Neural cell (in vitro differentiated cells): ENCODE measurements around the gene FSTL3. TPM values are rescaled to one million over a fixed set of nuclear protein-coding genes. Genes with fewer than 3 reads are reported as not detected.
"Not testable (repeated sequence)": the region's sequence is repeated elsewhere in the genome, so short reads cannot be mapped to it uniquely, and the experiment has no call there.

ENCODE experiments used
- H2AFZ ChIP-seq: fragments of 200-600, 300-800 bp; sonication (generic), shearing (Covaris generic); 2 replicates; pipeline ENCODE4 v1.6.0; 2014; ENCODE audit warnings: low read depth, mild to moderate bottlenecking, antibody characterized with exemption, low read length, moderate library complexity
- H3F3A ChIP-seq: fragments of 200-600 bp; shearing (Covaris generic); 2 replicates; pipeline ENCODE4 v1.6.1; 2016; ENCODE audit warnings: mild to moderate bottlenecking, moderate library complexity, mixed read lengths, antibody characterized with exemption, low read length; ENCODE audit not compliant: insufficient read depth, poor library complexity, severe bottlenecking
- H3K27ac ChIP-seq: fragments of 200-600, 300-800 bp; sonication (generic), shearing (Covaris generic); 2 replicates; pipeline ENCODE4 v1.5.1; 2014; ENCODE audit warnings: mild to moderate bottlenecking, low read length, moderate library complexity
- H3K27me3 ChIP-seq: fragments of 300-800, 200-600 bp; sonication (generic), shearing (Covaris generic); 2 replicates; pipeline ENCODE4 v1.6.0; 2014; ENCODE audit warnings: mild to moderate bottlenecking, low read depth, low read length, moderate library complexity; ENCODE audit not compliant: insufficient read depth
- H3K36me3 ChIP-seq: fragments of 300-800, 200-600 bp; sonication (generic), shearing (Covaris generic); 2 replicates; pipeline ENCODE4 v1.5.1; 2014; ENCODE audit warnings: mild to moderate bottlenecking, antibody characterized with exemption, low read length, moderate library complexity; ENCODE audit not compliant: insufficient read depth
- H3K4me2 ChIP-seq: fragments of 300-800, 200-600 bp; sonication (generic), shearing (Covaris generic); 2 replicates; pipeline ENCODE4 v1.6.0; 2014; ENCODE audit warnings: mild to moderate bottlenecking, low read length
- H3K4me3 ChIP-seq: fragments of 300-800, 200-600 bp; sonication (generic), shearing (Covaris generic); 2 replicates; pipeline ENCODE4 v1.5.1; 2014; ENCODE audit warnings: mild to moderate bottlenecking, low read length, moderate library complexity
- H3K79me2 ChIP-seq: fragments of 200-600 bp; shearing (Covaris generic); replicated peaks from 2 replicates; pipeline ENCODE4 v1.6.0; 2014; ENCODE audit warnings: mild to moderate bottlenecking, low read length, moderate library complexity; ENCODE audit not compliant: insufficient read depth
- H3K9ac ChIP-seq: fragments of 300-800, 200-600 bp; sonication (generic), shearing (Covaris generic); 2 replicates; pipeline ENCODE4 v1.6.1; 2016; ENCODE audit warnings: mild to moderate bottlenecking, low read length, mixed read lengths
- H3K9me2 ChIP-seq: fragments of 200-600 bp; shearing (Covaris generic); 2 replicates; pipeline ENCODE4 v1.6.1; 2016; ENCODE audit warnings: mild to moderate bottlenecking, low read length, mixed read lengths; ENCODE audit not compliant: insufficient read depth
- H3K9me3 ChIP-seq: fragments of 200-600, 300-800 bp; sonication (generic), shearing (Covaris generic); 2 replicates; pipeline ENCODE4 v1.6.1; 2016; ENCODE audit warnings: mild to moderate bottlenecking, mixed run types, low read length, moderate library complexity, mixed read lengths
- H4K20me1 ChIP-seq: fragments of 200-600 bp; shearing (Covaris generic); 2 replicates; pipeline ENCODE4 v1.6.1; 2016; ENCODE audit warnings: mild to moderate bottlenecking, mixed run types; ENCODE audit not compliant: insufficient read depth
- EP300 ChIP-seq: fragments of 450-650 bp; conservative IDR thresholded peaks from 2 replicates; pipeline ENCODE4 v1.6.1; 2014; ENCODE audit warnings: antibody characterized with exemption, mild to moderate bottlenecking, moderate library complexity; ENCODE audit not compliant: poor library complexity, severe bottlenecking
- MXI1 ChIP-seq: fragments of 450-650 bp; conservative IDR thresholded peaks from 2 replicates; pipeline ENCODE4 v1.6.1; 2014; ENCODE audit warnings: antibody characterized with exemption, mild to moderate bottlenecking; ENCODE audit not compliant: poor library complexity, severe bottlenecking
- POLR2AphosphoS5 ChIP-seq: IDR thresholded peaks from 2 replicates; pipeline ENCODE4 v1.6.1; 2012
- RAD21 ChIP-seq: fragments of 450-650 bp; conservative IDR thresholded peaks from 2 replicates; pipeline ENCODE4 v1.6.1; 2014; ENCODE audit warnings: antibody characterized with exemption, mild to moderate bottlenecking, moderate library complexity
- SMC3 ChIP-seq: fragments of 450-650 bp; conservative IDR thresholded peaks from 2 replicates; pipeline ENCODE4 v1.6.1; 2014; ENCODE audit warnings: antibody characterized with exemption, mild to moderate bottlenecking, moderate library complexity; ENCODE audit not compliant: poor library complexity
- polyA plus RNA-seq: library from polyadenylated mRNA; depleted of rRNA; stranded (reverse); fragments of >200 nt; gene quantifications from 2 replicates; pipeline ENCODE4 v1.2.3, GENCODE V29; 2014
- TF ChIP-seq, protein P1 (sequence below): fragments of 450-650 bp; IDR thresholded peaks from 2 replicates; pipeline ENCODE4 v1.5.1; 2014; ENCODE audit warnings: antibody characterized with exemption, mild to moderate bottlenecking, moderate library complexity; ENCODE audit not compliant: poor library complexity, severe bottlenecking

The FSTL3 gene
- polyA plus RNA-seq, 1 donor from 2014 or later = 3.1 TPM

GRCh38 chr19:695352-695949, 19.3 kb downstream of the FSTL3 start, which contains the start of gene PRSS57:
Gene PRSS57 (minus strand): TSS chr19:695452. CDS start chr19:695430, 22 bp downstream.
- TF ChIP-seq EP300 = no peak
- TF ChIP-seq SMC3 = no peak
- TF ChIP-seq RAD21 = no peak
- no peak for TF ChIP-seq POLR2AphosphoS5
- TF ChIP-seq MXI1 = no peak
- TF ChIP-seq, protein P1, sequence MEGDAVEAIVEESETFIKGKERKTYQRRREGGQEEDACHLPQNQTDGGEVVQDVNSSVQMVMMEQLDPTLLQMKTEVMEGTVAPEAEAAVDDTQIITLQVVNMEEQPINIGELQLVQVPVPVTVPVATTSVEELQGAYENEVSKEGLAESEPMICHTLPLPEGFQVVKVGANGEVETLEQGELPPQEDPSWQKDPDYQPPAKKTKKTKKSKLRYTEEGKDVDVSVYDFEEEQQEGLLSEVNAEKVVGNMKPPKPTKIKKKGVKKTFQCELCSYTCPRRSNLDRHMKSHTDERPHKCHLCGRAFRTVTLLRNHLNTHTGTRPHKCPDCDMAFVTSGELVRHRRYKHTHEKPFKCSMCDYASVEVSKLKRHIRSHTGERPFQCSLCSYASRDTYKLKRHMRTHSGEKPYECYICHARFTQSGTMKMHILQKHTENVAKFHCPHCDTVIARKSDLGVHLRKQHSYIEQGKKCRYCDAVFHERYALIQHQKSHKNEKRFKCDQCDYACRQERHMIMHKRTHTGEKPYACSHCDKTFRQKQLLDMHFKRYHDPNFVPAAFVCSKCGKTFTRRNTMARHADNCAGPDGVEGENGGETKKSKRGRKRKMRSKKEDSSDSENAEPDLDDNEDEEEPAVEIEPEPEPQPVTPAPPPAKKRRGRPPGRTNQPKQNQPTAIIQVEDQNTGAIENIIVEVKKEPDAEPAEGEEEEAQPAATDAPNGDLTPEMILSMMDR = no peak
- Histone ChIP-seq H3K27ac (no peak within 1 kb of the TSS), H3K4me2 (no peak within 1 kb of the TSS), H3K9me2 (no peaks in the 10 kb centered on the region), H3K27me3 (no peaks in the 10 kb centered on the region), H3K79me2 (no peaks in the 10 kb centered on the region), H4K20me1 (no peaks in the 10 kb centered on the region), H3K4me3 (no peak within 1 kb of the TSS), H3K9ac (no peak within 1 kb of the TSS), H3K9me3 (no peaks in the 10 kb centered on the region), H3K36me3 (no peaks in the 10 kb centered on the region), H2AFZ (no peak within 1 kb of the TSS), H3F3A (no peaks in the 10 kb centered on the region)

- H2AFZ ChIP-seq, H3K9me3 ChIP-seq, H4K20me1 ChIP-seq, H3K4me3 ChIP-seq, H3F3A ChIP-seq, H3K27me3 ChIP-seq, H3K9me2 ChIP-seq, H3K4me2 ChIP-seq, H3K79me2 ChIP-seq, H3K27ac ChIP-seq, H3K9ac ChIP-seq, H3K36me3 ChIP-seq: not testable (repeated sequence)
These were observed 22.3 kb downstream of the FSTL3 start for GRCh38 chr19:698529-698928.

- not testable (repeated sequence) for H3K79me2 ChIP-seq, H3K9me3 ChIP-seq, H4K20me1 ChIP-seq, H3K9me2 ChIP-seq, H3K27me3 ChIP-seq, H3K4me2 ChIP-seq, H3K9ac ChIP-seq, H3K36me3 ChIP-seq, H2AFZ ChIP-seq, H3K4me3 ChIP-seq, H3K27ac ChIP-seq, H3F3A ChIP-seq
These were observed 23.7 kb downstream of the FSTL3 start for GRCh38 chr19:699885-700284.

GRCh38 chr19:702847-703246, 26.7 kb downstream of the FSTL3 start:
- not testable (repeated sequence) for H3K79me2 ChIP-seq, H3K9me3 ChIP-seq, H3K36me3 ChIP-seq, H3K27me3 ChIP-seq, H3F3A ChIP-seq, H4K20me1 ChIP-seq, H2AFZ ChIP-seq, H3K4me2 ChIP-seq, H3K27ac ChIP-seq, H3K4me3 ChIP-seq, H3K9me2 ChIP-seq, H3K9ac ChIP-seq
